Urinary bladder (tissue), 4 donors: ENCODE data around the gene EI24. TPM values are rescaled to one million over a fixed set of nuclear protein-coding genes. Genes with fewer than 3 reads are reported as not detected.

Experiments
- DNase-seq: peaks from one replicate; pipeline ENCODE4 v3.0.0-alpha.2; 2015; ENCODE audit errors: extremely low spot score
- H3K27ac ChIP-seq: one replicate; pipeline ENCODE4 v1.5.1; 2013; ENCODE audit warnings: low read depth, mild to moderate bottlenecking, moderate library complexity
- H3K36me3 ChIP-seq: one replicate; pipeline ENCODE4 v1.6.1; 2013; ENCODE audit warnings: mild to moderate bottlenecking, moderate library complexity; ENCODE audit not compliant: insufficient read depth
- H3K4me1 ChIP-seq: one replicate; pipeline ENCODE4 v1.6.1; 2013; ENCODE audit warnings: mild to moderate bottlenecking, moderate library complexity; ENCODE audit not compliant: insufficient read depth
- H3K4me3 ChIP-seq: one replicate; pipeline ENCODE4 v1.5.1; 2013; ENCODE audit warnings: low read depth, low read length
- WGBS: extraction: QIAGEN DNeasy Blood & Tissue Kit; methylation state at CpG from one replicate; pipeline ENCODE4 v1.1.7; 2013; 5-methylcytosine and 5-hydroxymethylcytosine counted together
- polyA plus RNA-seq: library from polyadenylated mRNA; stranded (reverse); fragments of 200-250 nt; gene quantifications from one replicate; pipeline ENCODE4 v1.2.3, GENCODE V29; 2013
- small RNA-seq: library from RNA; depleted of rRNA; stranded (forward); fragments of <200 nt; gene quantifications from one replicate; pipeline ENCODE3, GENCODE V24; 2014
- total RNA-seq: library from RNA; depleted of rRNA; stranded (reverse); fragments of >200 nt; gene quantifications from one replicate; pipeline ENCODE4 v1.2.3, GENCODE V29; 2014
- donor health status: healthy with polysubstance abuse.
- donor health status: healthy.

The EI24 gene
- total and polyA plus RNA-seq, 2 donors = 54.8 to 90.2 TPM

DNA sequence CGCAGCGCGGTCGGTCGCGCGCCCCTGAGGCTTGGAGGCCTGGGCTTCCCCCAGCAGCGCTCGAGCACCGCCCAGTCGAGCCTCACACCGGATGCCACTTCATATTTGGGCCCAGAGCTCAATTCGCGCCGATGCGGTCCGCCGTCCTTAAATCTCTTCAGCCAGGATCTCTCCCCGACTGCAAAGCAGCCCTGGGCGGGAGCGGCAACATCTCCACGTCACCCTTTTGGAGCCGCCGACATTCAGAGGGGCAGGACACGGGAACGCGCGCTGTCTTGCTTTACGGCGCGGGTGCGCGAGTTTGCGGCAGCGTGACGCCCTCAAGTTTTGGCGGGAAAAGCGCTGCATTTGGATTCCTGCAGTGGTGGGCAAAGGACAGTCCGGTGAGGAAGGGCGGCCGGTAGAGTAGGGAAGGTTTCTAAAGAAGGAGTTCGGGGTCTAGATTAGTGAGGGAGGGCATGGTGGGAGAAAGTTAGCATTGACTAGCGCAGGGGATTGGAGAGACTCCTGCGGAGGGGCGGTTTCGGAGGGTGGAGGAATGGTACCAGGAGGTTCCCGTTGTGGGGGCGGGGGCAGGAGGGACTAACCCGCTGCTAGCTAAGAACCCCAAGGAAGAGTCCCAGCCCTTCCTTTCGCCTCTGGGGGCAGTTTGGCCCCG, 56.5 kb downstream of the EI24 start:
- Histone ChIP-seq H3K4me1 (no peaks in the 10 kb centered on the region), H3K36me3 (no peaks in the 10 kb centered on the region), H3K27ac (peak overlapping the region; percentile 93), H3K4me3 (peak overlapping the region; percentile 55)
- under 1% methylated on average over 51 of the region's 51 CpGs for WGBS
- peak; percentile 80 for DNase-seq

GRCh38 chr11:125626288-125626950, 57.1 kb downstream of the EI24 start:
- WGBS = under 1% methylated on average over 18 of the region's 18 CpGs
- Histone ChIP-seq H3K27ac (no peak overlapping the region), H3K4me3 (peak overlapping the region; percentile 55), H3K36me3 (no peaks in the 10 kb centered on the region), H3K4me1 (no peaks in the 10 kb centered on the region)
- peak; percentile 6 for DNase-seq

DNA sequence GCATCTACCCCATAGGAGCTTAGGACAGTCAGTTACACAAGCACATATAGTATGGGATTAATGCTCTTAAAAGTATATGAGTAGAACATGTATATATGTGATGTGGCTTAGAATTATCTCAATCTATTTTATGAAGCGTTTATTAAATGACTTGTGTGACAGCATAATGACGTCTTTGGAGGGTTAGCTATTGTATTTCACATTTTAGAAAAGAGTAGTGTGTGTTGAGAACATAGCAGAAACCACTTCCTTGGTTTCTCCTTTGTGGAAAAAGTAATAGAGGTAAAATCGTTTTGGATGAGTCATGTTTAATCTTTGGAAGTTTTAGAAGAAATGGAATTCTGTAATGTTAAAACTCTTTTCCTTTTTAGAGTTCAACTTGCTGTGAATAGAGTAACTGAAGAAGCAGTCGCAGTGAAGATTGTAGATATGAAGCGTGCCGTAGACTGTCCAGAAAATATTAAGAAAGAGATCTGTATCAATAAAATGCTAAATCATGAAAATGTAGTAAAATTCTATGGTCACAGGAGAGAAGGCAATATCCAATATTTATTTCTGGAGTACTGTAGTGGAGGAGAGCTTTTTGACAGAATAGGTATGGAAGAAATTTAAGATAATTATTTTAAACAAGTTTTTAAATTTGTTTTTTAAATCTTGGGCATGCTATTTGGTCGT, 58.1 kb downstream of the EI24 start:
- H3K27ac ChIP-seq = no peak overlapping the region
- H3K36me3 ChIP-seq = no peaks in the 10 kb centered on the region
- 66% methylated on average over 7 of the region's 7 CpGs for WGBS
- no peaks in the 10 kb centered on the region for H3K4me1 ChIP-seq
- no peak overlapping the region for H3K4me3 ChIP-seq
- no peak for DNase-seq

Small RNAs within 50 kb of the gene (small RNA-seq; reads per million reads assigned to genes)
- not detected for gene RNU6-1156P

Other genes with a start within 250 kb of the EI24 start
- 28.8 TPM for gene FEZ1, start 73.2 kb upstream of the EI24 start, total RNA-seq
- 46.7 TPM for gene FEZ1, start 73.2 kb upstream of the EI24 start, polyA plus RNA-seq
- gene STT3A, start 23.4 kb downstream of the EI24 start, total RNA-seq = 145 TPM
- 66.1 TPM for gene STT3A, start 23.4 kb downstream of the EI24 start, polyA plus RNA-seq
- gene CHEK1, start 55.7 kb downstream of the EI24 start, total RNA-seq = 22.9 TPM
- 2.7 TPM for gene CHEK1, start 55.7 kb downstream of the EI24 start, polyA plus RNA-seq
- not detected for gene ACRV1, start 111.4 kb downstream of the EI24 start, total RNA-seq
- gene ACRV1, start 111.4 kb downstream of the EI24 start, polyA plus RNA-seq = 0.08 TPM
- gene PATE1, start 176.8 kb downstream of the EI24 start, total RNA-seq = not detected
- not detected for gene PATE1, start 176.8 kb downstream of the EI24 start, polyA plus RNA-seq
- 0.53 TPM for gene PATE2, start 209.4 kb downstream of the EI24 start, total RNA-seq
- gene PATE2, start 209.4 kb downstream of the EI24 start, polyA plus RNA-seq = not detected
- gene PATE3, start 218.7 kb downstream of the EI24 start, total RNA-seq = not detected
- gene PATE3, start 218.7 kb downstream of the EI24 start, polyA plus RNA-seq = not detected